Measurements from ENCODE around the gene CWF19L2.
A peak's percentile ranks its signal among the peaks of the same experiment; 100 is the strongest.
"Not testable (repeated sequence)": the region's sequence is repeated elsewhere in the genome, so short reads cannot be mapped to it uniquely, and the experiment has no call there.

CWF19L2 gene

DNA sequence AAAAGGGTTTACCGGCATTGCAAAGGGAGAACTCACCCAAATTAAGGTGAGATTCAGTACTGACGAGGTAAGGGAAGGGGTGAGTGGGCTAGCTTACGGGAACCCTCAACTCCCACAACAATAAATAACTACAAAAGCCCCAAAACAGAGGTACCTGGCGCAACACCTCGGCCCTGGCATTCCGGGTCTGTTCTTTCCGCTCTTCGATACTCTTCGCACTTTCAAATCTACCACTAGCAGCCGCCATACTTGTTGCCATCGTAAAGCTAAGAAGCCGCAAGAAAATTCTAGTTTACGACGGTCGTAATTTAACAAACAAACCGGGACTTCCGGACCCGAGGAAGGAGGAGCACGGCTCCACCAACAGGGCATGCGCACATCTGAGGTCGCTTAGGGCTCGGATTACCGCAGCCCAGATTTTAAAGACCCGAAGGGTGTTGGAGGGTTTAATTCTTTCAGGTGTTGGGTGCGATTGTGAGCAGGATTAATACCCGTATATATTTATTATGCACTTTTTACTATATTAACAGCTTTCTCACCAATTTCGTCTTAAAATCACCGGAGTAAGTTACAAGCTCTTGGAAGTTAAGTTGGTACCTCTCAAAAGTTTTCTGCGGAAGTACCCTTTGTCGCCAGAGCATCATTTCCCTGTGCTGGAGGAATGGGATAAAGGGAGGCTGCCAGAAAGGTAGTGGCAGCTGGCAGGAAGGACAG, at the start of gene CWF19L2:
Gene CWF19L2, minus strand, starts transcription at position 268 of the 714 bp plus-strand sequence. Its CDS starts 9 bp downstream, at position 259.
- no peak for TF ChIP-seq CTCF (conservative IDR thresholded peaks at IDR 0.05; ENCODE audit: low read depth, low read length)
- H3K4me3 ChIP-seq (ENCODE audit: low read length): peak within 1 kb of the TSS; percentile 67
- DNase-seq (ENCODE audit: low read depth): peak; percentile 91

DNA sequence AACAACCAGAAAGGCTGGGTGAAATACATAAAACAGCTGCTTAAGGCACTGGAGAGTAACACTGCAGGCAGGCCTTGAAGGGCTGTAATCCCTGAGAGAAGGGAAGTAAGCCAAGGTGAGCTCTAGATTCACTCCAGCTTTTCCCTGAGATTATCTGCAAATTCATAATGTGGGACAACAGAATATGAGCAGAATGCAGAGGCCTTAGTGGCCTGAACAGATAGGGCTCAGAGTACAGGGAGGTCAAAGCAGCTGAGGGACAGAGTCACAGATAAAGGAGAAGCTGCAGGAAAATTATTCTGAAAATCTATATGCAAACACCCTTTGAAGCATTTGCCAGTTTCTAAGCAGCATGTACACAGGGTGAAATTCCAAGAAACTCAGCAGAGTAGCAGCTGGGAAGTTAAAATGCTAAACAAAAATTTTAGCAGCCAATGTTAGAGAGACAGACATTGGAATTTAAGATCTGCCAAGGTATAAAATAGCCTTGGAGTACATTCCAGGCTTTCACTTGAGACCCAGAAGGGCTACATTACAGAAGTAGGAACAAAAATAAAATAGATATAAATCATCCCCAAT, 48.1 kb upstream of the CWF19L2 start:
- H3K4me3 ChIP-seq (ENCODE audit: low read length): no peak overlapping the region
- TF ChIP-seq CTCF (conservative IDR thresholded peaks at IDR 0.05; ENCODE audit: low read depth, low read length): no peak
- no peak for DNase-seq (ENCODE audit: low read depth)

GRCh38 chr11:107504981-107505380, 47.4 kb upstream of the CWF19L2 start:
- DNase-seq (ENCODE audit: low read depth): no peak
- H3K4me3 ChIP-seq (ENCODE audit: low read length): no peak overlapping the region
- no peak for TF ChIP-seq CTCF (conservative IDR thresholded peaks at IDR 0.05; ENCODE audit: low read depth, low read length)

DNA sequence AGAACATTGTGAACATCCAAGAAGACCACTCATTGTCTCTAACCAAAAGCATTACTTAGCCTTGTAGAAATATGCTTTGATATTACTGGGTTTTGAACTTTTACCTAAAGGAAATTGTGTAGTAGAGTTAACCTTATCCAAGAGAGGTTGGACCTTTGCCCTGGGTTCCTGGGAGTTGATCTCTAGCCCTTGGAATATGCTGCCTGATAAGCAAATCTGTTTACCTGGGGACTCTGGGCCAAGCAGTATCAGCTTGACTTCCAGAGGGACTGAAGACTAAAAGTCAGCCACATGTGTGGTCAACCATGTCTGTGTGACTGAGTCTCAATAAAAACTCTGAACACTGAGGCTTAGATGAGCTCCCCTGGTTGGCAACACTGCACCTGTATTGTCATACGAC, 44.1 kb upstream of the CWF19L2 start:
- no peak for TF ChIP-seq CTCF (conservative IDR thresholded peaks at IDR 0.05; ENCODE audit: low read depth, low read length)
- H3K4me3 ChIP-seq (ENCODE audit: low read length): no peak overlapping the region
- no peak for DNase-seq (ENCODE audit: low read depth)

DNA sequence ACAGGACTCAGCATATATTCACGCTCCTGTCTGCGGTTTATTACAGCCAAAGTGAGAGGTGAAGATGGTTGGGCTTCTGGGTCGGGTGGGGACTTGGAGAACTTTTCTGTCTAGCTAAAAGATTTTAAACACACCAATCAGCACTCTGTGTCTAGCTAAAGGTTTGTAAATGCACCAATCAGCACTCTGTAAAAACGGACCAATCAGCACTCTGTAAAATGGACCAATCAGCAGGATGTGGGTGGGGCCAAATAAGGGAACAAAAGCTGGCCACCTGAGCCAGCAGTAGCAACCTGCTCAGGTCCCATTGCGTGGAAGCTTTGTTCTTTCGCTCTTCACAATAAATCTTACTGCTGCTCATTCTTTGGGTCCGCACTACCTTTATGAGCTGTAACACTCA, 39.7 kb upstream of the CWF19L2 start:
- DNase-seq (ENCODE audit: low read depth); H3K4me3 ChIP-seq (ENCODE audit: low read length): not testable (repeated sequence)

GRCh38 chr11:107496011-107496410, 38.4 kb upstream of the CWF19L2 start:
- TF ChIP-seq CTCF (conservative IDR thresholded peaks at IDR 0.05; ENCODE audit: low read depth, low read length): no peak
- no peak overlapping the region for H3K4me3 ChIP-seq (ENCODE audit: low read length)
- DNase-seq (ENCODE audit: low read depth): peak; percentile 87

DNA sequence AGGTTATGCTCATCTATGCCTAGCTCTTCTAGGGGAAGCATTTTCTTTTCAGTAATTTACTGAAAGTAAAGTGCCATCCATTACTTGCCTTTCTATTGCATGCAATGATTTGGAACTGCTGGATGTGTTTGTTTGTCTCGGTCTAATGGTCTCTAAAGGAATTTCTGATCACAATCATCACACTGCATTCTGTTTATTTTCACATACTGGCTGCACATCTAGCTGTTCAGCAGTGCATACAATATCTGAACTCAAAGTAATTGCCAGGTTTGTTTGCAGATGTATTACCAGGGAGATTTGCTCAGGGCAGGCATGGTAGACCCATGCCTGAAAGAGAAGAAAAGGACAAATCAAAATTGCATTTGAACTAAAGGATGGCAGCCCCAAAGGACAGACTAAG, 36.4 kb upstream of the CWF19L2 start:
- no peak for DNase-seq (ENCODE audit: low read depth)
- TF ChIP-seq CTCF (conservative IDR thresholded peaks at IDR 0.05; ENCODE audit: low read depth, low read length): no peak
- no peak overlapping the region for H3K4me3 ChIP-seq (ENCODE audit: low read length)
